Liver (tissue), 9 donors: Measurements from ENCODE around the gene SLC25A21. TPM values are rescaled to one million over a fixed set of nuclear protein-coding genes. Genes with fewer than 3 reads are reported as not detected.

ENCODE experiments used
- DNase-seq: peaks from one replicate; pipeline ENCODE4 v3.0.0-alpha.2; 2017; ENCODE audit warnings: low spot score
- H3K27ac ChIP-seq, 2 donors: one replicate each; pipeline ENCODE4 v1.7.0; 2013; ENCODE audit warnings: inconsistent platforms in 2 of 2, low read length in 2 of 2, control low read depth in 1 of 2, low read depth in 1 of 2, mild to moderate bottlenecking in 1 of 2
- H3K27me3 ChIP-seq, 4 donors: one replicate each; pipeline versions ENCODE4 v1.6.1 to v1.7.0; 2013; ENCODE audit warnings: low read length in 3 of 4, inconsistent platforms in 1 of 4, mild to moderate bottlenecking in 1 of 4, moderate library complexity in 1 of 4; ENCODE audit not compliant: control insufficient read depth in 4 of 4, insufficient read depth in 4 of 4
- H3K36me3 ChIP-seq, 4 donors: one replicate each; pipeline versions ENCODE4 v1.6.1 to v1.7.0; 2013; ENCODE audit warnings: low read length in 3 of 4, mild to moderate bottlenecking in 3 of 4, low read depth in 1 of 4, moderate library complexity in 1 of 4; ENCODE audit not compliant: control insufficient read depth in 4 of 4, insufficient read depth in 3 of 4
- H3K4me1 ChIP-seq, 4 donors: one replicate each; pipeline versions ENCODE4 v1.6.1 to v1.7.0; 2013; ENCODE audit warnings: low read length in 3 of 4, mild to moderate bottlenecking in 3 of 4, moderate library complexity in 1 of 4; ENCODE audit not compliant: control insufficient read depth in 4 of 4, insufficient read depth in 4 of 4
- H3K4me3 ChIP-seq, 3 donors: one replicate each; pipeline versions ENCODE4 v1.6.1 to v1.7.0; 2013; ENCODE audit warnings: low read length in 3 of 3, control low read depth in 1 of 3, low read depth in 1 of 3, mild to moderate bottlenecking in 1 of 3
- H3K9ac ChIP-seq, 2 donors: one replicate each; pipeline ENCODE4 v1.7.0; 2013; ENCODE audit warnings: low read length in 2 of 2, mild to moderate bottlenecking in 2 of 2, moderate library complexity in 2 of 2, control low read depth in 1 of 2, low read depth in 1 of 2
- H3K9me3 ChIP-seq, 4 donors: one replicate each; pipeline versions ENCODE4 v1.6.1 to v1.7.0; 2013; ENCODE audit warnings: low read length in 3 of 4; ENCODE audit not compliant: control insufficient read depth in 4 of 4
- FOXA2 ChIP-seq: IDR thresholded peaks from 2 replicates; pipeline ENCODE4 v1.6.1; 2016; ENCODE audit warnings: antibody characterized with exemption
- SP1 ChIP-seq: IDR thresholded peaks from 2 replicates; pipeline ENCODE4 v1.6.1; 2018; ENCODE audit warnings: antibody characterized with exemption, mild to moderate bottlenecking
- TAF1 ChIP-seq: conservative IDR thresholded peaks from 2 replicates; pipeline ENCODE4 v1.6.1; 2016; ENCODE audit warnings: antibody characterized with exemption, mild to moderate bottlenecking
- YY1 ChIP-seq: IDR thresholded peaks from 2 replicates; pipeline ENCODE4 v1.6.1; 2016; ENCODE audit warnings: antibody characterized with exemption, mild to moderate bottlenecking
- WGBS: extraction: QIAGEN DNeasy Blood & Tissue Kit; methylation state at CpG from one replicate; pipeline ENCODE4 v1.1.7; 2013; 5-methylcytosine and 5-hydroxymethylcytosine counted together
- polyA plus RNA-seq, 2 donors: library from polyadenylated mRNA; stranded (reverse) in 1 of 2; unstranded in 1 of 2; fragments of 200-250 nt in 1 of 2; fragments of >200 nt in 1 of 2; fragmentation: Nextera tagmentation in 1 of 2; extraction: Ambion mirVana in 1 of 2; gene quantifications; one replicate each; pipeline versions ENCODE4 v1.2.1 to v1.2.3, GENCODE V29; 2013 to 2015
- total RNA-seq, 2 donors: library from RNA; depleted of rRNA; stranded (reverse); fragments of >200 nt; gene quantifications; one replicate each; pipeline ENCODE4 v1.2.3, GENCODE V29; 2014
- TF ChIP-seq, protein P1 (sequence below): fragments of 150-350 bp; IDR thresholded peaks from 2 replicates; pipeline ENCODE4 v1.5.1; 2017; ENCODE audit warnings: improper control_type of control experiment, low read depth, low read length; ENCODE audit not compliant: missing input control
- TF ChIP-seq, protein P2 (sequence below): IDR thresholded peaks from 2 replicates; pipeline ENCODE4 v1.6.1; 2016; ENCODE audit warnings: antibody characterized with exemption
- TF ChIP-seq, protein P3 (sequence below): IDR thresholded peaks from 2 replicates; pipeline ENCODE4 v1.6.1; 2016; ENCODE audit warnings: antibody characterized with exemption
- donor health status: healthy.
- donor health status: healthy.
- donor health status: healthy.
- donor health status: healthy.
- donor health status: healthy.

SLC25A21 gene
- total and polyA plus RNA-seq, 4 donors = 0.13 to 24.3 (median 0.23) TPM

DNA sequence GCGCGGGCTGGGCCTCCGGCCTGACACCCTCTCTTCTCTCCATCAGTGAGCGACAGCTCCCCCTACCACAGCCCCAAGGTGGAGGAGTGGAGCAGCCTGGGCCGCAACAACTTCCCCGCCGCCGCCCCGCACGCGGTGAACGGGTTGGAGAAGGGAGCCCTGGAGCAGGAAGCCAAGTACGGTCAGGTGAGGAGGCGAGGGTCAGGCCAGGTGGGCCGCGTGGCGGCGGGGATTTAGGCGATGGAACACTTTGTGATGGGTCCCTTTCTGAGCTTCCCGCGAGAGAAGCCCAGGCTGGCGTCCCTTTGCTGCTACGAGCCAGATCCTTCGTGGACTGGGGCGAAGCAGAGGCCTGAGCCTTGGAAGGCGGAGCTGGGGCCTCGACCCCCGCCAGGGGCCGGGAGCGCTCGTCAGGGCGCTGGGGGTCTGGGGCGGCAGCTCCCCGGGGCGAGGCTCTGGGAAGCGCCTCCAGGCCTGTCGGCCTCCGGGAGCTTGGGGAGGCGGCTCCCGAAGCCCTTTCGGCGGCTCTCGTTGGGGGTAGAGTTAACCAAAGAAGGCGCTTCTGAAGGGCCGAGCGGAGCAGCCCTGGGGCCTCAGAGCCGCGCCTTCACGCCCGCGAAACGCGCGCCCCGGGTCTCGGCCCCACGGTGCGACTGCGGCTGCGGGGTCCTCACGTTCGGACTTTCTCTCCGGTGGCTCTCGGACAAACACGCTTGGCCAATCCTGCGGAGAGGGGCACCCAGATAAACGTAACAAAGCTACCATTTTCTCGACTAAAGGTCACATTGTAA is 505.8 kb downstream of the SLC25A21 start:
- Histone ChIP-seq H3K27me3 (peaks cover 0 to 32% (median 19%) of the 10 kb centered on the region in 4 donors), H3K27ac (no peak overlapping the region), H3K9me3 (peaks cover 0 to 4% (median 2%) of the 10 kb centered on the region in 4 donors), H3K4me1 (peaks cover 17 to 37% (median 26%) of the 10 kb centered on the region in 4 donors), H3K9ac (no peak overlapping the region), H3K36me3 (no peaks in the 10 kb centered on the region), H3K4me3 (no peak overlapping the region)
- TF ChIP-seq, protein P1, sequence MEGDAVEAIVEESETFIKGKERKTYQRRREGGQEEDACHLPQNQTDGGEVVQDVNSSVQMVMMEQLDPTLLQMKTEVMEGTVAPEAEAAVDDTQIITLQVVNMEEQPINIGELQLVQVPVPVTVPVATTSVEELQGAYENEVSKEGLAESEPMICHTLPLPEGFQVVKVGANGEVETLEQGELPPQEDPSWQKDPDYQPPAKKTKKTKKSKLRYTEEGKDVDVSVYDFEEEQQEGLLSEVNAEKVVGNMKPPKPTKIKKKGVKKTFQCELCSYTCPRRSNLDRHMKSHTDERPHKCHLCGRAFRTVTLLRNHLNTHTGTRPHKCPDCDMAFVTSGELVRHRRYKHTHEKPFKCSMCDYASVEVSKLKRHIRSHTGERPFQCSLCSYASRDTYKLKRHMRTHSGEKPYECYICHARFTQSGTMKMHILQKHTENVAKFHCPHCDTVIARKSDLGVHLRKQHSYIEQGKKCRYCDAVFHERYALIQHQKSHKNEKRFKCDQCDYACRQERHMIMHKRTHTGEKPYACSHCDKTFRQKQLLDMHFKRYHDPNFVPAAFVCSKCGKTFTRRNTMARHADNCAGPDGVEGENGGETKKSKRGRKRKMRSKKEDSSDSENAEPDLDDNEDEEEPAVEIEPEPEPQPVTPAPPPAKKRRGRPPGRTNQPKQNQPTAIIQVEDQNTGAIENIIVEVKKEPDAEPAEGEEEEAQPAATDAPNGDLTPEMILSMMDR = no peak
- TF ChIP-seq, protein P2, sequence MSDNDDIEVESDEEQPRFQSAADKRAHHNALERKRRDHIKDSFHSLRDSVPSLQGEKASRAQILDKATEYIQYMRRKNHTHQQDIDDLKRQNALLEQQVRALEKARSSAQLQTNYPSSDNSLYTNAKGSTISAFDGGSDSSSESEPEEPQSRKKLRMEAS = no peak
- no peak for TF ChIP-seq SP1
- 9% methylated on average over 68 of the region's 68 CpGs for WGBS
- DNase-seq = no peak

DNA sequence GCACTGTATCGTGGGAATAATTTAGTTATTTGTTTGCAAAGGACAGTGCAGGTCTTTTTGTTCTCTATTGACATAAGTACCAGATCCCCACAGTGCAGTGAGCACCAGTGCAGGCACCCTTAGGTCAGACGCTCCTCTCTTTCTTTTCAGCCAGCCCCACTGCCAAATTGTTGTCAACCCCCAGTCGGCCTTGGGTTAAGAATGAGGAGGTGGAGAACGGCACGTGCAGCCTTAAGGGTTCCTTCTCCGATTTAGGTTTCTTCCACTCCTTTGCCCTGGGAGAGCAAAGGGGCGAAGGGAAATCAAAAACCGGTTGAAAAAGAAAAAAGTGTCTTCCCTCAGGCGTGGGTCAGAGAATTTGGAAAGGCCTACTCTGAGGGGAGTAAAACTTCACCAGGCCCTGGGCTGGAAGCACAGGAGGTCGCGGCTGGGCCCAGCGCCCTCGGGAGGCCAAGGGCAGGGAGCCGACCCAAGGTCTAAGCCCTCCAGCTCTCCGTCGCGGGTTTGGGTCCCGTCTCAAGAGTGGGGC is 506.5 kb downstream of the SLC25A21 start:
- WGBS = 21% methylated on average over 18 of the region's 18 CpGs
- H3K4me3 ChIP-seq = no peak overlapping the region
- H3K36me3 ChIP-seq = no peaks in the 10 kb centered on the region
- H3K27me3 ChIP-seq = peaks cover 0 to 38% (median 21%) of the 10 kb centered on the region in 4 donors
- no peak overlapping the region for H3K27ac ChIP-seq
- no peak overlapping the region for H3K9ac ChIP-seq
- no peak for TF ChIP-seq SP1
- TF ChIP-seq, protein P3, sequence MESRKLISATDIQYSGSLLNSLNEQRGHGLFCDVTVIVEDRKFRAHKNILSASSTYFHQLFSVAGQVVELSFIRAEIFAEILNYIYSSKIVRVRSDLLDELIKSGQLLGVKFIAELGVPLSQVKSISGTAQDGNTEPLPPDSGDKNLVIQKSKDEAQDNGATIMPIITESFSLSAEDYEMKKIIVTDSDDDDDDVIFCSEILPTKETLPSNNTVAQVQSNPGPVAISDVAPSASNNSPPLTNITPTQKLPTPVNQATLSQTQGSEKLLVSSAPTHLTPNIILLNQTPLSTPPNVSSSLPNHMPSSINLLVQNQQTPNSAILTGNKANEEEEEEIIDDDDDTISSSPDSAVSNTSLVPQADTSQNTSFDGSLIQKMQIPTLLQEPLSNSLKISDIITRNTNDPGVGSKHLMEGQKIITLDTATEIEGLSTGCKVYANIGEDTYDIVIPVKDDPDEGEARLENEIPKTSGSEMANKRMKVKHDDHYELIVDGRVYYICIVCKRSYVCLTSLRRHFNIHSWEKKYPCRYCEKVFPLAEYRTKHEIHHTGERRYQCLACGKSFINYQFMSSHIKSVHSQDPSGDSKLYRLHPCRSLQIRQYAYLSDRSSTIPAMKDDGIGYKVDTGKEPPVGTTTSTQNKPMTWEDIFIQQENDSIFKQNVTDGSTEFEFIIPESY = no peak
- no peak for TF ChIP-seq TAF1
- TF ChIP-seq FOXA2 = no peak
- TF ChIP-seq, protein P2 = no peak
- TF ChIP-seq YY1 = no peak
- TF ChIP-seq, protein P1 = no peak
- H3K4me1 ChIP-seq = peaks cover 18 to 43% (median 27%) of the 10 kb centered on the region in 4 donors
- peaks cover 0 to 5% (median 2%) of the 10 kb centered on the region in 4 donors for H3K9me3 ChIP-seq
- DNase-seq = no peak
